GM12873 (cell line): ENCODE results near the gene ZC3H15.

Experiments used
- CTCF ChIP-seq: IDR thresholded peaks from 2 replicates; pipeline ENCODE4 v1.5.1; 2012; ENCODE audit warnings: low read depth, mild to moderate bottlenecking, moderate library complexity, low read length, control low read depth; ENCODE audit not compliant: insufficient read depth; ENCODE audit errors: missing control alignments

The ZC3H15 gene

GRCh38 chr2:186535861-186536260 is 49.8 kb downstream of the ZC3H15 start:
- TF ChIP-seq CTCF: no peak

- TF ChIP-seq CTCF: no peak
Observed at GRCh38 chr2:186537019-186537418, 51.0 kb downstream of the ZC3H15 start.

GRCh38 chr2:186540941-186541340 is 54.9 kb downstream of the ZC3H15 start:
- no peak for TF ChIP-seq CTCF

DNA sequence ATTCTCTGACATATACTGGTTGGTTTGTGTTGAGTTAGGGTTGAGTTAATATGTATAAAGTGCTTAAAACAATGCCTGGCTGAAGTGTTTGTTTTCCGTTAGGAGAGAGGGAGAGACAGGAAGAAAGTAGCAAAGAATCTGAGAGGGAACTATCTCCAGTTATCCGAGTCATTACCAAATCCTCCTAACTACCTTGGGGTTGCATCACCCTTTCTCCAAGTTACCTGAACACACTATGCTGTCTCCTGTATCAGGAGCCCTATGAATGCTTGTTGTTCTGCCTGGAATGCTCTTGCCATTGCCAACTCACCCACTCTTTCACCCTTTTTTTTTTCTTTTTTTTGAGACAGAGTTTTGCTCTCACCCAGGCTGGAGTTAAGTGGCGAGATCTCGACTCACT is 55.9 kb downstream of the ZC3H15 start:
- no peak for TF ChIP-seq CTCF

- no peak for TF ChIP-seq CTCF
Observed at GRCh38 chr2:186543561-186544131, 57.6 kb downstream of the ZC3H15 start.

GRCh38 chr2:186544255-186544675 is 58.2 kb downstream of the ZC3H15 start:
- no peak for TF ChIP-seq CTCF

GRCh38 chr2:186546846-186547245 is 60.8 kb downstream of the ZC3H15 start:
- TF ChIP-seq CTCF: no peak
